KMS-11 (cell line): Measurements from ENCODE around the gene MCTP1.

ENCODE experiments used
- H2AFZ ChIP-seq: fragments of 200-600 bp; sonication (generic); 2 replicates; pipeline ENCODE4 v1.6.1; 2016; ENCODE audit warnings: antibody characterized with exemption, mixed run types, low read depth
- H3K27ac ChIP-seq: fragments of 200-600 bp; sonication (generic); 2 replicates; pipeline ENCODE4 v1.6.1; 2016; ENCODE audit warnings: mild to moderate bottlenecking, mixed run types
- H3K27me3 ChIP-seq: fragments of 200-600 bp; sonication (generic); 2 replicates; pipeline ENCODE4 v1.6.1; 2017; ENCODE audit warnings: mild to moderate bottlenecking, low read depth, mixed run types, moderate library complexity; ENCODE audit not compliant: insufficient read depth
- H3K36me3 ChIP-seq: fragments of 200-600 bp; sonication (generic); 2 replicates; pipeline ENCODE4 v1.6.1; 2017; ENCODE audit warnings: mild to moderate bottlenecking, mixed run types; ENCODE audit not compliant: insufficient read depth
- H3K4me1 ChIP-seq: fragments of 200-600 bp; sonication (generic); 2 replicates; pipeline ENCODE4 v1.6.1; 2016; ENCODE audit warnings: mild to moderate bottlenecking, low read depth, mixed run types; ENCODE audit not compliant: poor library complexity, severe bottlenecking
- H3K4me2 ChIP-seq: fragments of 200-600 bp; sonication (generic); 2 replicates; pipeline ENCODE4 v1.7.0; 2016; ENCODE audit warnings: mild to moderate bottlenecking, mixed run types
- H3K4me3 ChIP-seq: fragments of 200-600 bp; sonication (generic); IDR thresholded peaks from 2 replicates; pipeline ENCODE4 v1.6.1; 2017; ENCODE audit warnings: low read depth, low read length, mixed read lengths; ENCODE audit not compliant: insufficient read depth
- H3K79me2 ChIP-seq: fragments of 200-600 bp; sonication (generic); 2 replicates; pipeline ENCODE4 v1.6.1; 2016; ENCODE audit warnings: low read depth, mixed run types; ENCODE audit not compliant: insufficient read depth
- H3K9ac ChIP-seq: fragments of 200-600 bp; sonication (generic); 2 replicates; pipeline ENCODE4 v1.6.1; 2016; ENCODE audit warnings: mild to moderate bottlenecking, mixed run types
- H4K20me1 ChIP-seq: fragments of 200-600 bp; sonication (generic); 2 replicates; pipeline ENCODE4 v1.6.1; 2016; ENCODE audit warnings: mild to moderate bottlenecking, mixed run types; ENCODE audit not compliant: insufficient read depth
- TF ChIP-seq, protein P1 (sequence below): fragments of 200-600 bp; sonication (generic); conservative IDR thresholded peaks from 2 replicates; pipeline ENCODE4 v1.6.1; 2017; ENCODE audit warnings: low read depth, mild to moderate bottlenecking, antibody characterized with exemption, low read length, moderate library complexity, mixed read lengths

MCTP1 gene

DNA sequence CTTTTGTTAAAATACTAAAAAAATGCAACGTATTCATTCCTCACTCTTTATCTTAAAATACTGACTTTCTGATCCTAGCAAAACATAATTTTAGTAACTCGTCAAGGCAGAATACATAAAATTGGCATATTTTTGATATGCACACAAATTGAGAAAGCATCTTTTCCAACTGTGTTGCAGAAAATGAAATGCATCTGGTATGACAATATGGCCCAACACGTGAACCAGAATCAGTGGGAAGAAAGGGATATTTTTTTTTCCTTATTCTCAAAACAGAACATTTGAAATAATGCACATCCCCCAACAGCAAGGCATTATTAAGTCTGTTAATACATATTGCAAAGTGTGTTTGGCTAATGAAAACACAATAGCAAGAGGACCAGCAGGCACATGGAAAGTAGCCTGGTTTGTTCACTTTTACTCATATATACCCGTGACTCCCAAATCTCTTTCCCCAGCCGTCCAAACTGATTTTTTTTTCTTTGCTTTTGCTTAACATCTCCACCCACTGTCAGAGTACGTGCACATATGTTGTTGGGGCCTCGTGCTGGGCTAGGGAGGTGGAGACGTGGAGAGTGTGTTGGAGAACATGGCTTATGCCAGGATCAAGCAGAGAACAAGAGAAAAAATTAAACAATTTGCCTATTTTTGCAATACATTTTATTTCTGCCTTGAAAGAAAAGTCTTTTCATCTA, 4.3 kb downstream of the MCTP1 start:
- H4K20me1 ChIP-seq = no peaks in the 10 kb centered on the region
- H3K36me3 ChIP-seq = no peaks in the 10 kb centered on the region
- no peak overlapping the region for H3K4me2 ChIP-seq
- no peak overlapping the region for H3K9ac ChIP-seq
- TF ChIP-seq, protein P1, sequence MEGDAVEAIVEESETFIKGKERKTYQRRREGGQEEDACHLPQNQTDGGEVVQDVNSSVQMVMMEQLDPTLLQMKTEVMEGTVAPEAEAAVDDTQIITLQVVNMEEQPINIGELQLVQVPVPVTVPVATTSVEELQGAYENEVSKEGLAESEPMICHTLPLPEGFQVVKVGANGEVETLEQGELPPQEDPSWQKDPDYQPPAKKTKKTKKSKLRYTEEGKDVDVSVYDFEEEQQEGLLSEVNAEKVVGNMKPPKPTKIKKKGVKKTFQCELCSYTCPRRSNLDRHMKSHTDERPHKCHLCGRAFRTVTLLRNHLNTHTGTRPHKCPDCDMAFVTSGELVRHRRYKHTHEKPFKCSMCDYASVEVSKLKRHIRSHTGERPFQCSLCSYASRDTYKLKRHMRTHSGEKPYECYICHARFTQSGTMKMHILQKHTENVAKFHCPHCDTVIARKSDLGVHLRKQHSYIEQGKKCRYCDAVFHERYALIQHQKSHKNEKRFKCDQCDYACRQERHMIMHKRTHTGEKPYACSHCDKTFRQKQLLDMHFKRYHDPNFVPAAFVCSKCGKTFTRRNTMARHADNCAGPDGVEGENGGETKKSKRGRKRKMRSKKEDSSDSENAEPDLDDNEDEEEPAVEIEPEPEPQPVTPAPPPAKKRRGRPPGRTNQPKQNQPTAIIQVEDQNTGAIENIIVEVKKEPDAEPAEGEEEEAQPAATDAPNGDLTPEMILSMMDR = no peak
- no peaks in the 10 kb centered on the region for H3K27me3 ChIP-seq
- H3K79me2 ChIP-seq = no peaks in the 10 kb centered on the region
- peaks cover 7% of the 10 kb centered on the region for H3K4me1 ChIP-seq
- H2AFZ ChIP-seq = no peak overlapping the region
- no peak overlapping the region for H3K4me3 ChIP-seq
- no peak overlapping the region for H3K27ac ChIP-seq

DNA sequence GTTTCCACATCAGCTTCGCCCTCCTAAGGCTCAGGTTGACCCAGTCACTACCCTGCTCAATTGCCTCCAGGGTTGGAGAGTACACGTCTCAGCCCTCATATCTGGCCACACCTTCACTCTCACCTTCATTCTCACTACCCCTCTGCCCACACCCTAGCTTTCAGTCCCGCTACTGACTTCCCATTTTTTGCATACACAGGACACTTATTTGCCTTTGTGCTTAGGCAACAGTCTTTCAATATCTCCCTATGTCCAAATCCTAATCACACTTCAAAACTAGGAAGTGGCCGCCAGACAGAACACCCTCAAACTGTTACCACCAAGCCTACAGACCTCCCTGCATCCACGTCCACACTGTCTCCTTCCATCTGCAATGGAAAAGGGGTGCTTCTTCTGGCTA, 10.9 kb downstream of the MCTP1 start:
- Histone ChIP-seq H3K4me1 (no peaks in the 10 kb centered on the region), H3K27ac (no peak overlapping the region), H3K79me2 (no peaks in the 10 kb centered on the region), H4K20me1 (no peaks in the 10 kb centered on the region), H3K27me3 (no peaks in the 10 kb centered on the region), H3K4me3 (no peak overlapping the region), H2AFZ (no peak overlapping the region), H3K36me3 (no peaks in the 10 kb centered on the region), H3K4me2 (no peak overlapping the region), H3K9ac (no peak overlapping the region)
- TF ChIP-seq, protein P1 = no peak

DNA sequence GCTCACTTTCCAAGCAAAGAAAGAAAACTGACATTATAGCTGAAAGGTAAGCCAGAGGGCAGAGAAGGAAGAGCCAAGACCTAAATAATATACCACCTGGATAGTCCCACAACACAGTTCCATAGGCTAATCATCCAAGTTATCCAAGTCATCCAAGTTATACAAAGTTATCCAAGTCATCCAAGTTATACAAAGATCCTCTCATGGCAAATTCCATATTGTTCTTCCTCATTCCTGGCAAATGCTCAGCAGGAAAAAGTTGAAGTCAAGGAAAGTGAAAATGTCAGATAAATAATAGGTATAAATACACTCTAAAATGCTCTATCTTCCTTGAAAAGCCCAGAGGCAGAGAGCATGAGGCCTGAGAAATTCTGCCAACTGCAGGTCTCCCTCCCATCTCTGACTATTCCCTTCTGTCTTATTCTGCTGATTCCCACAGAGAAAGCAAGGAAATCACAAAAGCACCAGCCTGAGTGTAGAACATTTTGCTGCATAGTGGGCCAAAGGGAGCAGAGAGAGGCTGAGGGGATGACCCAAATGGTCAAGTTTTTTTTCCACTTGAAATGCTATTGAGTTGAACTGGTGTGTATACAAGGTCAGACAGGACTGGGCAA, 12.5 kb downstream of the MCTP1 start:
- H3K4me3 ChIP-seq = no peak overlapping the region
- no peaks in the 10 kb centered on the region for H3K79me2 ChIP-seq
- H3K36me3 ChIP-seq = no peaks in the 10 kb centered on the region
- no peaks in the 10 kb centered on the region for H3K4me1 ChIP-seq
- H3K27me3 ChIP-seq = no peaks in the 10 kb centered on the region
- no peak overlapping the region for H3K27ac ChIP-seq
- TF ChIP-seq, protein P1 = no peak
- H4K20me1 ChIP-seq = no peaks in the 10 kb centered on the region
- no peak overlapping the region for H2AFZ ChIP-seq
- no peak overlapping the region for H3K9ac ChIP-seq
- no peak overlapping the region for H3K4me2 ChIP-seq

DNA sequence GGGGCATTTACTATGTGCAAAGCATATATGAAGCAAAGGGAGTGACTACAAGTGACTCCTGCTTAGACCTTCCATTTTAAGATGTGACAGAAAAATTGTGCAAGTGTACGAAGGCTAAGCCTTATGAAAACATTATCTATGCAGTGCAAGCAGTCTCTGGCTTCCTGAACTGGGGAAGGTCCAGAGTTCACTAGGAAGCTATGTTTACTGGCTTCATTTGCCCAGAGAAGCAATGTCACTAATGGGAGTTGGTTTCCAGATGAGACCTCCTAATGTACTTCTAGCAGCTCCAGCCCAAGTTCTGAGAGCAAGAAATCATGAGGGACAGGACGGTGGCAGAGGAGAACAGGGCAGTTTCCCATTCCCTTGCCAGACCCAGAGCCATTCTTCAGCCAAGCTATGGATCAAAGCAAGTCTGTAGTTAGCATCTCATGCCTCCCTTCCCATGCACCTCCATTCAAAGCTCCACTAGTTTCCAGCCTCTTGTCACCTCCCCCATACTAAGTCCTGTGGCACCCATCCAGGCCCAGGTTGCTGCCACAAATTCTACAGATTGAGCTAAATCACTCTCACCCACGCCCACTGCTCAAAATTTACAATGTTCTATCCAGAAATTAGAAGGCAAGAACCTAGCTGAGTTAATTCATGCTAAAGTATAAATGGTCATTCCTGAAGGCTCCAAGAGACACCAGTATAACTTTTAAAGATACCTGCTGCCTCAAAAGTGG, 21.8 kb downstream of the MCTP1 start:
- H3K79me2 ChIP-seq = no peaks in the 10 kb centered on the region
- H3K9ac ChIP-seq = no peak overlapping the region
- no peak overlapping the region for H3K4me3 ChIP-seq
- no peak overlapping the region for H2AFZ ChIP-seq
- H4K20me1 ChIP-seq = no peaks in the 10 kb centered on the region
- H3K27me3 ChIP-seq = no peaks in the 10 kb centered on the region
- H3K4me1 ChIP-seq = no peaks in the 10 kb centered on the region
- H3K4me2 ChIP-seq = no peak overlapping the region
- no peaks in the 10 kb centered on the region for H3K36me3 ChIP-seq
- no peak overlapping the region for H3K27ac ChIP-seq
- TF ChIP-seq, protein P1 = no peak
